ENCODE results near the gene SLC35E1.
A peak's percentile ranks its signal among the peaks of the same experiment; 100 is the strongest.
"Not testable (repeated sequence)": the region's sequence is repeated elsewhere in the genome, so short reads cannot be mapped to it uniquely, and the experiment has no call there.

The SLC35E1 gene

GRCh38 chr19:16581971-16582343 lies 9.7 kb upstream of the SLC35E1 start:
- DNase-seq (ENCODE audit: low spot score): no peak

GRCh38 chr19:16581145-16581970 lies 9.1 kb upstream of the SLC35E1 start:
- DNase-seq (ENCODE audit: low spot score): no peak

GRCh38 chr19:16579381-16579780 lies 7.2 kb upstream of the SLC35E1 start:
- DNase-seq (ENCODE audit: low spot score): no peak

GRCh38 chr19:16577531-16577985 lies 5.3 kb upstream of the SLC35E1 start:
- no peak for DNase-seq (ENCODE audit: low spot score)

GRCh38 chr19:16576690-16577530 lies 4.7 kb upstream of the SLC35E1 start:
- no peak for DNase-seq (ENCODE audit: low spot score)

GRCh38 chr19:16575861-16576689 lies 3.9 kb upstream of the SLC35E1 start:
- DNase-seq (ENCODE audit: low spot score): no peak

GRCh38 chr19:16575282-16575681 lies 3.1 kb upstream of the SLC35E1 start:
- no peak for DNase-seq (ENCODE audit: low spot score)

- no peak for DNase-seq (ENCODE audit: low spot score)
Measured at GRCh38 chr19:16573925-16574324, 1.7 kb upstream of the SLC35E1 start.

GRCh38 chr19:16573296-16573695 lies 1.1 kb upstream of the SLC35E1 start:
- no peak for DNase-seq (ENCODE audit: low spot score)

- peak; percentile 24 for DNase-seq (ENCODE audit: low spot score)
Measured at GRCh38 chr19:16571822-16572331, 338 bp downstream of the SLC35E1 start.

- no peak for DNase-seq (ENCODE audit: low spot score)
Measured at GRCh38 chr19:16571283-16571682, 932 bp downstream of the SLC35E1 start.

GRCh38 chr19:16569609-16570320 lies 2.5 kb downstream of the SLC35E1 start:
- no peak for DNase-seq (ENCODE audit: low spot score)

- no peak for DNase-seq (ENCODE audit: low spot score)
Measured at GRCh38 chr19:16566702-16567101, 5.5 kb downstream of the SLC35E1 start.

- peak; percentile 91 for DNase-seq (ENCODE audit: low spot score)
Measured at GRCh38 chr19:16566161-16566560, 6.1 kb downstream of the SLC35E1 start.

GRCh38 chr19:16564842-16565241 lies 7.4 kb downstream of the SLC35E1 start:
- DNase-seq (ENCODE audit: low spot score): no peak

GRCh38 chr19:16562608-16563025 lies 9.6 kb downstream of the SLC35E1 start:
- DNase-seq (ENCODE audit: low spot score): no peak

- DNase-seq (ENCODE audit: low spot score): no peak
Measured at GRCh38 chr19:16561382-16561781, 10.8 kb downstream of the SLC35E1 start.

GRCh38 chr19:16559780-16560276 lies 12.4 kb downstream of the SLC35E1 start:
- no peak for DNase-seq (ENCODE audit: low spot score)

GRCh38 chr19:16554776-16555175 lies 17.4 kb downstream of the SLC35E1 start:
- DNase-seq (ENCODE audit: low spot score): no peak

GRCh38 chr19:16551902-16552301 lies 20.3 kb downstream of the SLC35E1 start:
- DNase-seq (ENCODE audit: low spot score): not testable (repeated sequence)

GRCh38 chr19:16548956-16549355 lies 23.3 kb downstream of the SLC35E1 start:
- no peak for DNase-seq (ENCODE audit: low spot score)
